Keratinocyte (primary cell): Measurements from ENCODE around the gene EXOSC5. TPM values are rescaled to one million over a fixed set of nuclear protein-coding genes. Genes with fewer than 3 reads are reported as not detected.

ENCODE experiments used
- DNase-seq: peaks from one replicate; pipeline ENCODE4 v3.0.0-alpha.2; 2011; ENCODE audit warnings: low read depth, missing footprints, low spot score
- FAIRE-seq: peaks from 2 replicates; lab custom pipeline; 2011; peaks lifted over from hg19 to GRCh38; lab: Jason Lieb, UNC
- H2AFZ ChIP-seq: 2 replicates; pipeline ENCODE4 v1.6.0; 2012; ENCODE audit warnings: low read length, control low read depth, inconsistent platforms; ENCODE audit not compliant: control insufficient read depth
- H3K27ac ChIP-seq: 2 replicates; pipeline ENCODE4 v1.5.1; 2011; ENCODE audit warnings: low read length; ENCODE audit not compliant: control insufficient read depth, insufficient read depth
- H3K27me3 ChIP-seq: 3 replicates; pipeline ENCODE4 v1.6.0; 2011; ENCODE audit warnings: low read length; ENCODE audit not compliant: control insufficient read depth, insufficient read depth; ENCODE audit errors: extremely low read depth
- H3K36me3 ChIP-seq, 2 experiments: 2 replicates in 1 of 2; 3 replicates in 1 of 2; pipeline ENCODE4 v1.5.1; 2011; ENCODE audit warnings: low read length in 2 of 2, mild to moderate bottlenecking in 1 of 2; ENCODE audit not compliant: control insufficient read depth in 2 of 2, insufficient read depth in 2 of 2; ENCODE audit errors: extremely low read depth in 1 of 2
- H3K4me1 ChIP-seq: 3 replicates; pipeline ENCODE4 v1.5.1; 2011; ENCODE audit warnings: low read length; ENCODE audit not compliant: control insufficient read depth, insufficient read depth; ENCODE audit errors: extremely low read depth
- H3K4me2 ChIP-seq: 3 replicates; pipeline ENCODE4 v1.6.0; 2011; ENCODE audit warnings: low read depth, low read length; ENCODE audit not compliant: control insufficient read depth, insufficient read depth; ENCODE audit errors: extremely low read depth
- H3K4me3 ChIP-seq, 3 experiments: fragments of 200-600 bp in 1 of 3; sonication (generic) in 1 of 3; 2 replicates in 2 of 3; 3 replicates in 1 of 3; pipeline ENCODE4 v1.5.1; 2011 to 2016; ENCODE audit warnings: low read length in 3 of 3, mild to moderate bottlenecking in 3 of 3, control low read depth in 2 of 3, inconsistent platforms in 1 of 3, low read depth in 1 of 3, mixed read lengths in 1 of 3, mixed run types in 1 of 3, moderate library complexity in 1 of 3; ENCODE audit not compliant: control insufficient read depth in 2 of 3, insufficient read depth in 2 of 3; ENCODE audit errors: extremely low read depth in 1 of 3
- H3K79me2 ChIP-seq: 2 replicates; pipeline ENCODE4 v1.6.0; 2012; ENCODE audit warnings: low read length; ENCODE audit not compliant: control insufficient read depth, insufficient read depth
- H3K9ac ChIP-seq: 3 replicates; pipeline ENCODE4 v1.6.0; 2011; ENCODE audit warnings: low read length; ENCODE audit not compliant: control insufficient read depth, insufficient read depth; ENCODE audit errors: extremely low read depth
- H3K9me1 ChIP-seq: 3 replicates; pipeline ENCODE4 v1.6.0; 2011; ENCODE audit warnings: low read length; ENCODE audit not compliant: control insufficient read depth, insufficient read depth; ENCODE audit errors: extremely low read depth
- H3K9me3 ChIP-seq: 2 replicates; pipeline ENCODE4 v1.5.1; 2012; ENCODE audit warnings: low read depth, low read length; ENCODE audit not compliant: control insufficient read depth
- H4K20me1 ChIP-seq: 3 replicates; pipeline ENCODE4 v1.6.0; 2011; ENCODE audit warnings: low read length; ENCODE audit not compliant: control insufficient read depth, insufficient read depth; ENCODE audit errors: extremely low read depth
- EZH2 ChIP-seq: IDR thresholded peaks from one replicate; pipeline ENCODE4 v1.6.1; 2012; ENCODE audit warnings: inconsistent platforms, mild to moderate bottlenecking, low read length, moderate library complexity
- dilution Hi-C: fragments of 300-500 bp; cut with MboI; formaldehyde crosslinking; loops from one replicate; pipeline ENCODE4 v1.7.0; 2020; ENCODE audit warnings: low sequenced_read_pairs; ENCODE audit not compliant: extremely low pct_ligation_motif_present
- polyA plus RNA-seq, 5 experiments: library from polyadenylated mRNA; depleted of rRNA in 3 of 5; stranded (reverse) in 3 of 5; stranded (forward) in 1 of 5; unstranded in 1 of 5; fragments of >200 nt; gene quantifications; 1 replicate in 1 of 5; 2 replicates in 3 of 5; 3 replicates in 1 of 5; pipeline versions ENCODE4 v1.2.1 to v1.2.3, GENCODE V29; 2011 to 2012; ENCODE audit warnings: missing spikeins in 2 of 5, low read depth in 1 of 5, low replicate concordance in 1 of 5
- TF ChIP-seq, protein P1 (sequence below), 3 experiments: IDR thresholded peaks in 1 of 3; conservative IDR thresholded peaks in 1 of 3; optimal IDR thresholded peaks in 1 of 3; 2 replicates in 2 of 3; 3 replicates in 1 of 3; pipeline versions ENCODE3 to v1.5.1; 2011; ENCODE audit warnings: low read length in 3 of 3, mild to moderate bottlenecking in 3 of 3, moderate library complexity in 2 of 3, control low read depth in 1 of 3, inconsistent platforms in 1 of 3; ENCODE audit not compliant: insufficient read depth in 2 of 3; ENCODE audit errors: extremely low read depth in 1 of 3

The EXOSC5 gene
- polyA plus RNA-seq, 1 donor (not counting 4 experiments of a cell fraction or from before 2014, with no cell fraction given): 12.5 TPM

DNA sequence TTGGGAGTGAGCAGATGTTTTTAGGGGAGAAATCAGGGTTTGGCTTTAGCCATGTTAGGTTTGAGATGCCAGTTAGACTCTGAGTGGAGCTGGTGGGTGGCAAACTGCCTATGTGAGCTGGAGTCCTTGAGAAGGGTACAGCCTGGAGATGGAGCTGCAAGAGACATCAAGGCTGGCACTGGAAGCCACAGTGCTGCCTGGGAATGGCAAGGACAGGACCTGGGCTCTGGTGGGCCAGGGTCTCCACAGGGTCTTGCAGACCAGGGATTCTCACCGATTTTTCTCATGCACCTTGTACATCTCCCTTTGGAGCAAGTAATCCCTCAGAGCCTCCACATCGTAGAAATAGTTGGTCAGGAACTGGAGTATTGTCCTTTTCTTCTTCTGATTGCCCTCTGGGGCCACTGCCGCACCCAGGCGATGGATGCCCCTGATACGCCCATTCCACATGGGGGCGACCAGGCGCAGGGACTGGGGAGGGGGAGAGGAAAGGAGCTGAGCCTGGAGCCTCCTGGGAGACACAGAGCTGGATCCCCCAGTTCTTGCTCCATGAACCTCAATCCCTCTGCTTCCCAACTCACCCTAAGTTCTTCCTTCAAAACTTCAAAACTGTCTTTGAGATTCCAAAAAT, 40.9 kb upstream of the EXOSC5 start:
- Histone ChIP-seq H3K4me3 (no peak overlapping the region), H3K79me2 (peaks cover 13% of the 10 kb centered on the region), H3K9me3 (no peaks in the 10 kb centered on the region), H3K9ac (no peak overlapping the region), H4K20me1 (no peaks in the 10 kb centered on the region), H3K4me1 (peaks cover 12% of the 10 kb centered on the region), H3K36me3 (peaks cover 12 to 13% of the 10 kb centered on the region in 2 experiments), H3K27ac (no peak overlapping the region), H3K4me2 (no peak overlapping the region), H2AFZ (no peak overlapping the region), H3K9me1 (no peaks in the 10 kb centered on the region), H3K27me3 (no peaks in the 10 kb centered on the region)
- DNase-seq: no peak
- dilution Hi-C loops: no loop called here
- TF ChIP-seq, protein P1, sequence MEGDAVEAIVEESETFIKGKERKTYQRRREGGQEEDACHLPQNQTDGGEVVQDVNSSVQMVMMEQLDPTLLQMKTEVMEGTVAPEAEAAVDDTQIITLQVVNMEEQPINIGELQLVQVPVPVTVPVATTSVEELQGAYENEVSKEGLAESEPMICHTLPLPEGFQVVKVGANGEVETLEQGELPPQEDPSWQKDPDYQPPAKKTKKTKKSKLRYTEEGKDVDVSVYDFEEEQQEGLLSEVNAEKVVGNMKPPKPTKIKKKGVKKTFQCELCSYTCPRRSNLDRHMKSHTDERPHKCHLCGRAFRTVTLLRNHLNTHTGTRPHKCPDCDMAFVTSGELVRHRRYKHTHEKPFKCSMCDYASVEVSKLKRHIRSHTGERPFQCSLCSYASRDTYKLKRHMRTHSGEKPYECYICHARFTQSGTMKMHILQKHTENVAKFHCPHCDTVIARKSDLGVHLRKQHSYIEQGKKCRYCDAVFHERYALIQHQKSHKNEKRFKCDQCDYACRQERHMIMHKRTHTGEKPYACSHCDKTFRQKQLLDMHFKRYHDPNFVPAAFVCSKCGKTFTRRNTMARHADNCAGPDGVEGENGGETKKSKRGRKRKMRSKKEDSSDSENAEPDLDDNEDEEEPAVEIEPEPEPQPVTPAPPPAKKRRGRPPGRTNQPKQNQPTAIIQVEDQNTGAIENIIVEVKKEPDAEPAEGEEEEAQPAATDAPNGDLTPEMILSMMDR (optimal IDR thresholded peaks at IDR 0.05 in 1 of 3, IDR thresholded peaks at IDR 0.05 in 1 of 3, conservative IDR thresholded peaks at IDR 0.05 in 1 of 3; ENCODE audit: extremely low read depth in 1 of 3, insufficient read depth in 2 of 3, low read length in 3 of 3): no peak
- no peak for TF ChIP-seq EZH2
- no peak for FAIRE-seq

DNA sequence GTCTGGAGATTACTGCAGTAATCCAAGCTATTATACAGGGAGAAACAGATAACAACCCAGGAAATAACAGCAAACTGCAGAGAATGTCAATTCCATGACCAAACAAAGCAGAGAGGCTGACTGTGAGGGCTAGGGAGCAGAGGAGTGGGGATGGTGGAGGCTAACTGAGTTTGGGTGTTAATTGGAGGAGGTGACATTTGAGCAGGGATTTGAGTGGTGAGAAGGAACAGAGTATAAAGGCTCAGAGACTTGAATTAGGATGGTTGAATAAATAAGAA, 39.5 kb upstream of the EXOSC5 start:
- H3K79me2 ChIP-seq: peaks cover 13% of the 10 kb centered on the region
- H2AFZ ChIP-seq: no peak overlapping the region
- H3K9me3 ChIP-seq: no peaks in the 10 kb centered on the region
- dilution Hi-C loops: no loop called here
- no peak for FAIRE-seq
- no peaks in the 10 kb centered on the region for H3K27me3 ChIP-seq
- TF ChIP-seq, protein P1 (optimal IDR thresholded peaks at IDR 0.05 in 1 of 3, IDR thresholded peaks at IDR 0.05 in 1 of 3, conservative IDR thresholded peaks at IDR 0.05 in 1 of 3; ENCODE audit: extremely low read depth in 1 of 3, insufficient read depth in 2 of 3, low read length in 3 of 3): no peak
- TF ChIP-seq EZH2: no peak
- H3K9me1 ChIP-seq: no peaks in the 10 kb centered on the region
- no peak overlapping the region for H3K4me2 ChIP-seq
- H3K4me3 ChIP-seq: no peak overlapping the region
- H4K20me1 ChIP-seq: no peaks in the 10 kb centered on the region
- no peak overlapping the region for H3K9ac ChIP-seq
- H3K4me1 ChIP-seq: peaks cover 11% of the 10 kb centered on the region
- H3K27ac ChIP-seq: no peak overlapping the region
- H3K36me3 ChIP-seq: peaks cover 20 to 21% of the 10 kb centered on the region in 2 experiments
- DNase-seq: no peak
